KOPT-K1 (cell line): ENCODE results near the gene XNDC1N.
A peak's percentile ranks its signal among the peaks of the same experiment; 100 is the strongest.

Experiments used
- H3K27ac ChIP-seq: fragments of 200-600 bp; sonication (generic); 2 replicates; pipeline ENCODE4 v1.5.1; 2016; ENCODE audit warnings: antibody characterized with exemption, mild to moderate bottlenecking, low read depth, low read length; ENCODE audit not compliant: poor library complexity, severe bottlenecking
- H3K36me3 ChIP-seq: fragments of 200-600 bp; sonication (generic); 2 replicates; pipeline ENCODE4 v1.5.1; 2017; ENCODE audit warnings: antibody characterized with exemption, mild to moderate bottlenecking, low read length, moderate library complexity; ENCODE audit not compliant: insufficient read depth
- H3K9me3 ChIP-seq: fragments of 200-600 bp; sonication (generic); 2 replicates; pipeline ENCODE4 v1.5.1; 2017; ENCODE audit warnings: antibody characterized with exemption, low read length, mild to moderate bottlenecking; ENCODE audit not compliant: insufficient read depth, poor library complexity, severe bottlenecking

The XNDC1N gene

GRCh38 chr11:71927820-71928736 is at the start of gene XNDC1N:
XNDC1N (minus strand) TSS chr11:71928594; CDS start chr11:71923353, 5,241 bp downstream.
- H3K9me3 ChIP-seq, result no peaks in the 10 kb centered on the region
- H3K27ac ChIP-seq, result peak within 1 kb of the TSS; percentile 96

GRCh38 chr11:71977743-71978418 is 49.5 kb upstream of the XNDC1N start:
- Histone ChIP-seq H3K9me3 (no peaks in the 10 kb centered on the region), H3K27ac (no peak overlapping the region), H3K36me3 (peaks cover 32% of the 10 kb centered on the region; the same call in 1 of the 2 replicates)

More at GRCh38 chr11:71927820-71928736, at the start of gene XNDC1N:
- H3K36me3 ChIP-seq, result peaks cover 12% of the 10 kb centered on the region

GRCh38 chr11:71977090-71977489 is 48.7 kb upstream of the XNDC1N start:
- Histone ChIP-seq H3K27ac (no peak overlapping the region), H3K36me3 (peaks cover 34% of the 10 kb centered on the region; the same call in 1 of the 2 replicates), H3K9me3 (no peaks in the 10 kb centered on the region)

GRCh38 chr11:71976551-71976950 is 48.2 kb upstream of the XNDC1N start:
- Histone ChIP-seq H3K36me3 (peaks cover 39% of the 10 kb centered on the region; the same call in 1 of the 2 replicates), H3K27ac (no peak overlapping the region)

GRCh38 chr11:71971680-71972079 is 43.3 kb upstream of the XNDC1N start:
- no peak overlapping the region for H3K27ac ChIP-seq
- peaks cover 54% of the 10 kb centered on the region for H3K36me3 ChIP-seq
- no peaks in the 10 kb centered on the region for H3K9me3 ChIP-seq

More at GRCh38 chr11:71976551-71976950, 48.2 kb upstream of the XNDC1N start:
- H3K9me3 ChIP-seq, result no peaks in the 10 kb centered on the region

- Histone ChIP-seq H3K36me3 (peaks cover 53% of the 10 kb centered on the region), H3K27ac (no peak overlapping the region), H3K9me3 (no peaks in the 10 kb centered on the region)
These were observed 36.2 kb upstream of the XNDC1N start for GRCh38 chr11:71964641-71965040.

- Histone ChIP-seq H3K27ac (no peak overlapping the region), H3K9me3 (no peaks in the 10 kb centered on the region), H3K36me3 (peaks cover 43% of the 10 kb centered on the region)
These were observed 35.1 kb upstream of the XNDC1N start for GRCh38 chr11:71963468-71963867.

GRCh38 chr11:71962428-71963038 is 34.1 kb upstream of the XNDC1N start:
- Histone ChIP-seq H3K9me3 (no peaks in the 10 kb centered on the region), H3K27ac (no peak overlapping the region), H3K36me3 (peaks cover 37% of the 10 kb centered on the region)

GRCh38 chr11:71955898-71956456 is 27.6 kb upstream of the XNDC1N start:
- Histone ChIP-seq H3K9me3 (no peaks in the 10 kb centered on the region), H3K27ac (no peak overlapping the region), H3K36me3 (peaks cover 10% of the 10 kb centered on the region)

- H3K36me3 ChIP-seq, result no peaks in the 10 kb centered on the region
- no peaks in the 10 kb centered on the region for H3K9me3 ChIP-seq
- no peak overlapping the region for H3K27ac ChIP-seq
These were observed 23.4 kb upstream of the XNDC1N start for GRCh38 chr11:71951741-71952310.

- no peaks in the 10 kb centered on the region for H3K9me3 ChIP-seq
- H3K36me3 ChIP-seq, result no peaks in the 10 kb centered on the region
- no peak overlapping the region for H3K27ac ChIP-seq
These were observed 20.6 kb upstream of the XNDC1N start for GRCh38 chr11:71949034-71949433.

- H3K27ac ChIP-seq, result no peak overlapping the region
- no peaks in the 10 kb centered on the region for H3K36me3 ChIP-seq
- no peaks in the 10 kb centered on the region for H3K9me3 ChIP-seq
These were observed 20.1 kb upstream of the XNDC1N start for GRCh38 chr11:71948314-71949027.

GRCh38 chr11:71947498-71947897 is 19.1 kb upstream of the XNDC1N start:
- Histone ChIP-seq H3K9me3 (no peaks in the 10 kb centered on the region), H3K27ac (no peak overlapping the region), H3K36me3 (no peaks in the 10 kb centered on the region)

- H3K27ac ChIP-seq, result no peak overlapping the region
- no peaks in the 10 kb centered on the region for H3K9me3 ChIP-seq
- H3K36me3 ChIP-seq, result no peaks in the 10 kb centered on the region
These were observed 17.8 kb upstream of the XNDC1N start for GRCh38 chr11:71946144-71946571.
